IMR-90 (cell line): ENCODE measurements around the gene TTC23.

ENCODE experiments used
- POLR2A ChIP-seq: IDR thresholded peaks from 2 replicates; pipeline ENCODE4 v1.6.1; 2012; ENCODE audit warnings: mild to moderate bottlenecking, low read depth, low read length
- RAD21 ChIP-seq: IDR thresholded peaks from 2 replicates; pipeline ENCODE4 v1.6.1; 2012; ENCODE audit warnings: low read length, improper control_type of control experiment
- TF ChIP-seq, protein P1 (sequence below): conservative IDR thresholded peaks from 2 replicates; pipeline ENCODE4 v1.5.1; 2012; ENCODE audit warnings: mild to moderate bottlenecking, low read depth, low read length, improper control_type of control experiment
- TF ChIP-seq, protein P2 (sequence below): fragments of 150-350 bp; IDR thresholded peaks from 2 replicates; pipeline ENCODE4 v1.6.1; 2017; ENCODE audit warnings: mild to moderate bottlenecking, antibody characterized with exemption, low read length, low read depth

DNA sequence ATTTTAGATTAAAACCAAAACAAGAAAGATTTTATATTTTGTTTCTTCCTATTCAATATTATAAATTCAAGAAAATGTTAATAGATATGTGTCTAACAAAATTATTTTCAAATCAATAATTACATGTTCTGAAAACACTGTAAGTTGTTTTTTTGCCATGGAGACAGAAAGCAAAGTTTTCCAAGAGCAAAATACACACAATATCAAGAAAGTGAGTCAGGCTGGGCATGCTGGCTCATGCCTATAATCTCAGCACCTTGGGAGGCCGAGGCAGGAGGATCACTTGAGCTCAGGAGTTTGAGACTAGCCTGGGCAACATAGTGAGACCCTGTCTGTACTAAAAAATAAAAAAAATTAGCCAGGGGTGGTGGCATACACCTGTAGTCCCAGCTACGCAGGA lies 71.7 kb downstream of the TTC23 start:
- TF ChIP-seq POLR2A (no peak), RAD21 (no peak)
- TF ChIP-seq, protein P1, sequence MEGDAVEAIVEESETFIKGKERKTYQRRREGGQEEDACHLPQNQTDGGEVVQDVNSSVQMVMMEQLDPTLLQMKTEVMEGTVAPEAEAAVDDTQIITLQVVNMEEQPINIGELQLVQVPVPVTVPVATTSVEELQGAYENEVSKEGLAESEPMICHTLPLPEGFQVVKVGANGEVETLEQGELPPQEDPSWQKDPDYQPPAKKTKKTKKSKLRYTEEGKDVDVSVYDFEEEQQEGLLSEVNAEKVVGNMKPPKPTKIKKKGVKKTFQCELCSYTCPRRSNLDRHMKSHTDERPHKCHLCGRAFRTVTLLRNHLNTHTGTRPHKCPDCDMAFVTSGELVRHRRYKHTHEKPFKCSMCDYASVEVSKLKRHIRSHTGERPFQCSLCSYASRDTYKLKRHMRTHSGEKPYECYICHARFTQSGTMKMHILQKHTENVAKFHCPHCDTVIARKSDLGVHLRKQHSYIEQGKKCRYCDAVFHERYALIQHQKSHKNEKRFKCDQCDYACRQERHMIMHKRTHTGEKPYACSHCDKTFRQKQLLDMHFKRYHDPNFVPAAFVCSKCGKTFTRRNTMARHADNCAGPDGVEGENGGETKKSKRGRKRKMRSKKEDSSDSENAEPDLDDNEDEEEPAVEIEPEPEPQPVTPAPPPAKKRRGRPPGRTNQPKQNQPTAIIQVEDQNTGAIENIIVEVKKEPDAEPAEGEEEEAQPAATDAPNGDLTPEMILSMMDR, result no peak
- TF ChIP-seq, protein P2, sequence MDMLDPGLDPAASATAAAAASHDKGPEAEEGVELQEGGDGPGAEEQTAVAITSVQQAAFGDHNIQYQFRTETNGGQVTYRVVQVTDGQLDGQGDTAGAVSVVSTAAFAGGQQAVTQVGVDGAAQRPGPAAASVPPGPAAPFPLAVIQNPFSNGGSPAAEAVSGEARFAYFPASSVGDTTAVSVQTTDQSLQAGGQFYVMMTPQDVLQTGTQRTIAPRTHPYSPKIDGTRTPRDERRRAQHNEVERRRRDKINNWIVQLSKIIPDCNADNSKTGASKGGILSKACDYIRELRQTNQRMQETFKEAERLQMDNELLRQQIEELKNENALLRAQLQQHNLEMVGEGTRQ, result no peak
